K562 (cell line): ENCODE measurements around the gene PCDH1. TPM values are rescaled to one million over a fixed set of nuclear protein-coding genes. Genes with fewer than 3 reads are reported as not detected.
A peak's percentile ranks its signal among the peaks of the same experiment; 100 is the strongest.

ENCODE experiments used
- ATAC-seq: fragments of 200-7000 bp; cut with Tn5 transposase; 3 replicates; pipeline ENCODE4 v1.9.1; 2020; ENCODE audit warnings: moderate library complexity
- BruUV-seq: library from RNA; stranded (reverse); fragments of 400-500 nt; replicated peaks from 2 replicates; lab custom pipeline; 2021; lab: Mats Ljungman, UMichigan
- CTCF ChIA-PET: fragments of 300-600 bp; formaldehyde crosslinking; extraction: SDS; loops from one replicate; lab custom pipeline; 2021; ENCODE audit warnings: low intra/inter-chr PET ratio; lab: Yijun Ruan, JAX
- POLR2A ChIA-PET: fragments of 300-600, 350-650 bp; sonication (Branson Sonifier 250); formaldehyde crosslinking; extraction: SDS; loops from one replicate; lab custom pipeline; 2021; ENCODE audit warnings: antibody characterized with exemption, inconsistent platforms; lab: Yijun Ruan, JAX
- DNase-seq, 4 experiments: peaks; one replicate each; pipeline versions ENCODE4 v3.0.0 to v3.0.0-alpha.2; 2011 to 2018; ENCODE audit warnings: low spot score in 3 of 4, mixed read lengths in 3 of 4; ENCODE audit errors: extremely low read depth in 1 of 4
- FAIRE-seq: peaks from 2 replicates; lab custom pipeline; 2011; peaks lifted over from hg19 to GRCh38; lab: Jason Lieb, UNC
- H2AFZ ChIP-seq: 2 replicates; pipeline ENCODE4 v1.6.0; 2011; ENCODE audit warnings: low read depth, low read length, control low read depth, inconsistent platforms
- H3K27ac ChIP-seq: fragments of 200-600 bp; 3 replicates; pipeline ENCODE4 v1.8.0; 2011; ENCODE audit warnings: low read depth, mild to moderate bottlenecking, control low read depth, inconsistent platforms, low read length, moderate library complexity, mixed read lengths; ENCODE audit errors: extremely low read depth
- H3K27me3 ChIP-seq, 2 experiments: fragments of 300-600 bp in 1 of 2; 2 replicates in 1 of 2; 3 replicates in 1 of 2; pipeline versions ENCODE4 v1.6.0 to v1.8.0; 2011; ENCODE audit warnings: inconsistent platforms in 2 of 2, low read length in 2 of 2, mild to moderate bottlenecking in 1 of 2, mixed read lengths in 1 of 2, moderate library complexity in 1 of 2; ENCODE audit not compliant: control insufficient read depth in 2 of 2, insufficient read depth in 2 of 2
- H3K36me3 ChIP-seq: fragments of 300-600 bp; 3 replicates; pipeline ENCODE4 v1.8.0; 2011; ENCODE audit warnings: mild to moderate bottlenecking, low read length, inconsistent platforms; ENCODE audit not compliant: control insufficient read depth, insufficient read depth
- H3K4me1 ChIP-seq, 2 experiments: fragments of 200-600 bp in 1 of 2; replicated peaks in 1 of 2; 2 replicates in 1 of 2; 3 replicates in 1 of 2; pipeline versions ENCODE4 v1.5.1 to v1.8.0; 2011; ENCODE audit warnings: inconsistent platforms in 2 of 2, low read length in 2 of 2, mild to moderate bottlenecking in 1 of 2, mixed read lengths in 1 of 2, moderate library complexity in 1 of 2; ENCODE audit not compliant: control insufficient read depth in 2 of 2, insufficient read depth in 2 of 2
- H3K4me2 ChIP-seq: 2 replicates; pipeline ENCODE4 v1.6.1; 2011; ENCODE audit warnings: low read length, control low read depth, inconsistent platforms, mixed read lengths; ENCODE audit not compliant: insufficient read depth
- H3K4me3 ChIP-seq: fragments of 200-600 bp; sonication (generic), shearing (Covaris generic); 2 replicates; pipeline ENCODE4 v1.5.1; 2016; ENCODE audit warnings: control low read depth, inconsistent platforms
- H3K79me2 ChIP-seq: fragments of 200-600 bp; 3 replicates; pipeline ENCODE4 v1.8.0; 2011; ENCODE audit warnings: low read length, inconsistent platforms; ENCODE audit not compliant: control insufficient read depth, insufficient read depth
- H3K9ac ChIP-seq, 2 experiments: 2 replicates each; pipeline versions ENCODE4 v1.6.0 to v1.6.1; 2011; ENCODE audit warnings: low read depth in 2 of 2, low read length in 2 of 2, control low read depth in 1 of 2, inconsistent platforms in 1 of 2, mild to moderate bottlenecking in 1 of 2, mixed read lengths in 1 of 2; ENCODE audit not compliant: insufficient read depth in 1 of 2
- H3K9me1 ChIP-seq: one replicate; pipeline ENCODE4 v1.6.0; 2011; ENCODE audit warnings: inconsistent platforms, mild to moderate bottlenecking, low read length, moderate library complexity; ENCODE audit not compliant: control insufficient read depth, insufficient read depth
- H3K9me3 ChIP-seq: replicated peaks from 2 replicates; pipeline ENCODE4 v1.5.1; 2011; ENCODE audit warnings: low read depth, low read length, inconsistent platforms; ENCODE audit not compliant: control insufficient read depth, insufficient read depth
- H4K20me1 ChIP-seq: replicated peaks from 2 replicates; pipeline ENCODE4 v1.6.1; 2011; ENCODE audit warnings: low read length, inconsistent platforms, mixed read lengths; ENCODE audit not compliant: control insufficient read depth, insufficient read depth
- TOE1 ChIP-seq, 2 experiments: fragments of 450-650 bp in 1 of 2; sonication (generic) in 1 of 2; formaldehyde crosslinking in 1 of 2; IDR thresholded peaks; 2 replicates each; pipeline versions ENCODE4 v1.7.1 to v1.8.0; 2016 to 2022; ENCODE audit warnings: borderline replicate concordance in 2 of 2, mild to moderate bottlenecking in 2 of 2, antibody characterized with exemption in 1 of 2, inconsistent platforms in 1 of 2, low read depth in 1 of 2, missing genetic modification reagents in 1 of 2, moderate library complexity in 1 of 2
- ZBTB7A ChIP-seq: IDR thresholded peaks from 2 replicates; pipeline ENCODE4 v1.6.1; 2011; ENCODE audit warnings: low read depth, mild to moderate bottlenecking, low read length, moderate library complexity, borderline replicate concordance; ENCODE audit not compliant: control insufficient read depth
- ZNF124 ChIP-seq: sonication (generic); formaldehyde crosslinking; IDR thresholded peaks from 2 replicates; pipeline ENCODE4 v1.8.1; 2022; ENCODE audit warnings: missing genetic modification reagents
- WGBS: fragments of 100-300 bp; shearing (Covaris generic); methylation state at CpG from one replicate; pipeline ENCODE4 v1.1.6; 2016; ENCODE audit warnings: low coverage, mixed read lengths; ENCODE audit not compliant: insufficient coverage; ENCODE audit errors: missing lambda C conversion rate; 5-methylcytosine and 5-hydroxymethylcytosine counted together
- in situ Hi-C: fragments of 300-500 bp; cut with MboI; formaldehyde crosslinking; loops from 4 replicates; pipeline ENCODE4 v1.15.0; 2018; ENCODE audit warnings: inconsistent platforms, mixed read lengths
- intact Hi-C: fragments of 100-400 bp; cut with micrococcal nuclease; formaldehyde crosslinking; loops from 2 replicates; pipeline ENCODE4 v1.14.2; 2022
- polyA plus RNA-seq, 8 experiments: library from polyadenylated mRNA; depleted of rRNA in 4 of 8; stranded (reverse) in 5 of 8; unstranded in 3 of 8; fragments of >200 nt; fragmentation: Nextera tagmentation in 2 of 8; fragmentation: Illumina TruSeq in 1 of 8; extraction: Ambion mirVana in 2 of 8; extraction: Trizol in 1 of 8; gene quantifications; 2 replicates each; pipeline versions ENCODE4 v1.2.1 to v1.2.3, GENCODE V29; 2011 to 2014; ENCODE audit warnings: inconsistent platforms in 1 of 8, missing spikeins in 1 of 8
- total RNA-seq, 7 experiments: library from RNA; depleted of rRNA in 6 of 7; stranded (reverse); fragments of >200 nt in 6 of 7; fragmentation: Illumina TruSeq in 2 of 7; extraction: Trizol in 2 of 7; gene quantifications; 2 replicates each; pipeline versions ENCODE4 v1.2.1 to v1.2.3, GENCODE V29; 2011 to 2021; ENCODE audit warnings: low replicate concordance in 1 of 7

PCDH1 gene
- total and polyA plus RNA-seq, 9 of the 15 experiments (the other 6 are each of a cell fraction or from before 2014, with no cell fraction given): 0.11 to 3.6 (median 1.9) TPM; not detected in 1

GRCh38 chr5:141852448-141852847 is 25.8 kb downstream of the PCDH1 start:
- H2AFZ ChIP-seq: no peak overlapping the region
- ATAC-seq (no peak), DNase-seq (no peak), FAIRE-seq (no peak)
- ChIA-PET CTCF (no interaction called here), POLR2A (no interaction called here)
- no peak overlapping the region for H3K4me3 ChIP-seq
- 34% methylated on average over 3 of the region's 3 CpGs for WGBS
- no TSS peak for BruUV-seq
- no peaks in the 10 kb centered on the region for H3K79me2 ChIP-seq
- TF ChIP-seq ZBTB7A: peak; percentile 57
- no peak for TF ChIP-seq TOE1 (IDR thresholded peaks at IDR 0.05; ENCODE audit: borderline replicate concordance)
- TF ChIP-seq TOE1 (CRISPR knock-in tag; IDR thresholded peaks at IDR 0.05; ENCODE audit: borderline replicate concordance, low read depth): no peak
- TF ChIP-seq, all 486 proteins: peak for 1
- Histone ChIP-seq H4K20me1 (no peaks in the 10 kb centered on the region), H3K27me3 (no peaks in the 10 kb centered on the region), H3K27ac (no peak overlapping the region), H3K9ac (0 out of 4 replicates have a peak overlapping the region, but pooled peaks of 1 of the 2 experiments have one; percentile 33), H3K9me3 (no peaks in the 10 kb centered on the region), H3K4me2 (no peak overlapping the region), H3K9me1 (no peaks in the 10 kb centered on the region), H3K36me3 (no peaks in the 10 kb centered on the region), H3K4me1 (peaks cover 8 to 30% of the 10 kb centered on the region in 2 experiments)
- intact Hi-C loops: no loop called here
- in situ Hi-C loops: no loop called here

- ATAC-seq (no peak), FAIRE-seq (no peak), DNase-seq (no peak)
- Histone ChIP-seq H3K4me2 (no peak overlapping the region), H3K4me1 (peaks cover 8 to 30% of the 10 kb centered on the region in 2 experiments), H4K20me1 (no peaks in the 10 kb centered on the region), H3K27ac (no peak overlapping the region), H3K9ac (no peak overlapping the region; a peak in 1 of 4 replicates), H3K27me3 (no peaks in the 10 kb centered on the region), H3K9me1 (no peaks in the 10 kb centered on the region), H2AFZ (peak overlapping the region; percentile 83; the same call in 1 of the 2 replicates), H3K36me3 (no peaks in the 10 kb centered on the region), H3K9me3 (no peaks in the 10 kb centered on the region), H3K79me2 (no peaks in the 10 kb centered on the region), H3K4me3 (no peak overlapping the region)
- 70% methylated on average over 7 of the region's 10 CpGs for WGBS
- in situ Hi-C loops: no loop called here
- TF ChIP-seq ZBTB7A: peak; percentile 15; the same call in 1 of the 2 replicates
- no peak for TF ChIP-seq ZNF124
- POLR2A ChIA-PET: no interaction called here
- intact Hi-C loops: no loop called here
- CTCF ChIA-PET: no interaction called here
- no TSS peak for BruUV-seq
Observed at GRCh38 chr5:141851195-141851874, 26.9 kb downstream of the PCDH1 start.
